Aorta (tissue), 5 donors: ENCODE measurements around the gene ELAPOR2. TPM values are rescaled to one million over a fixed set of nuclear protein-coding genes. Genes with fewer than 3 reads are reported as not detected.

ENCODE experiments used
- ATAC-seq: fragments of 200-7000 bp; cut with Tn5 transposase; one replicate; pipeline ENCODE4 v1.9.1; 2022; ENCODE audit warnings: moderate library complexity; ENCODE audit not compliant: low FRiP score
- DNase-seq, 2 donors: peaks; one replicate each; pipeline ENCODE4 v3.0.0-alpha.2; 2020
- H3K27ac ChIP-seq, 2 donors: one replicate each; pipeline ENCODE4 v1.5.1; 2013; ENCODE audit warnings: low read length in 2 of 2, mild to moderate bottlenecking in 2 of 2, moderate library complexity in 2 of 2, control low read depth in 1 of 2, inconsistent platforms in 1 of 2, low read depth in 1 of 2
- H3K27me3 ChIP-seq, 2 donors: one replicate each; pipeline ENCODE4 v1.6.1; 2013; ENCODE audit warnings: control low read depth in 1 of 2, low read length in 1 of 2, mild to moderate bottlenecking in 1 of 2, moderate library complexity in 1 of 2; ENCODE audit not compliant: insufficient read depth in 2 of 2, control insufficient read depth in 1 of 2
- H3K36me3 ChIP-seq, 2 donors: one replicate each; pipeline ENCODE4 v1.6.1; 2013; ENCODE audit warnings: control low read depth in 1 of 2, low read length in 1 of 2, mild to moderate bottlenecking in 1 of 2; ENCODE audit not compliant: insufficient read depth in 2 of 2, control insufficient read depth in 1 of 2
- H3K4me1 ChIP-seq, 2 donors: one replicate each; pipeline ENCODE4 v1.6.1; 2013; ENCODE audit warnings: low read length in 2 of 2, control low read depth in 1 of 2, mild to moderate bottlenecking in 1 of 2, moderate library complexity in 1 of 2; ENCODE audit not compliant: insufficient read depth in 2 of 2, control insufficient read depth in 1 of 2
- H3K4me3 ChIP-seq, 2 donors: one replicate each; pipeline ENCODE4 v1.5.1; 2013; ENCODE audit warnings: low read length in 2 of 2, control low read depth in 1 of 2, mild to moderate bottlenecking in 1 of 2
- H3K9me3 ChIP-seq: one replicate; pipeline ENCODE4 v1.6.1; 2013; ENCODE audit warnings: mild to moderate bottlenecking, low read length; ENCODE audit not compliant: control insufficient read depth
- WGBS, 2 donors: extraction: QIAGEN DNeasy Blood & Tissue Kit; methylation state at CpG; one replicate each; pipeline ENCODE4 v1.1.7; 2013; 5-methylcytosine and 5-hydroxymethylcytosine counted together
- intact Hi-C, 2 donors: fragments of 100-400 bp; cut with DNase I; formaldehyde crosslinking; loops; one replicate each; pipeline versions ENCODE4 v1.14.2 to v1.15.0; 2022
- polyA plus RNA-seq, 2 donors: library from polyadenylated mRNA; stranded (reverse); fragments of 200-250 nt; gene quantifications; one replicate each; pipeline ENCODE4 v1.2.3, GENCODE V29; 2013
- total RNA-seq, 2 donors: library from RNA; stranded (reverse); fragmentation: NEBNext Ultra II Directional; extraction: Animal tissue kit (Norgen Biotek cat#: 25700); gene quantifications; one replicate each; pipeline ENCODE4 v1.2.1, GENCODE V29; 2021
- donor health status: healthy with polysubstance abuse.
- donor health status: Bipolar disorder and iron deficiency.
- donor health status: DM: no; HTN: no; CAD: no.
- donor health status: DM: no; HTN: no; CAD: no.
- donor health status: DM: yes; HTN: yes; CAD: no.

Gene ELAPOR2
- total and polyA plus RNA-seq, 4 donors: 2.7 to 23.7 (median 10.4) TPM

DNA sequence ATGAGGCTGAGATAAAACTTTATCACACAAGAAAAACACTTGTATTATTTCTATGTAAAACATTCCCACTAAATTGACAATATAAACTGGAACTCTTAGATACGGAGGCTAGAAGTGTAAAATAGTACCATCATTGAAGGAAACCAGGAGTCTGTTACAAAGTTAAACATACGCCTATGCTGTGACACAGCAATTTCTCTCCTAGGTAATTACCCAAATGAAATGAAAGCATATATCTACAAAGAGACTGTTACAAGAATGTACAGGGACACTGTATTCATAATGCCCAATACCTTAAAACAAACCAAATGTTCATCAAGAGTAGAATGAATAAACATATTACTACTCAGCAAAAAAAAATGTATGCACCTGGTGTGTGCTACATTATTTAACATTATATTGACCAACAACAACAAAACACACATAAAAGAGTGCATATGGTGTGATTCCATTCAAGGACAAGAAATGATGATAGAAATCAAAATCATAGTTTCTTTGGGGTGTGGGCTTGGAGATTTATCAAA lies 33.2 kb upstream of the ELAPOR2 start:
- DNase-seq (no peak), ATAC-seq (no peak)
- intact Hi-C loops: no loop called here
- Histone ChIP-seq H3K36me3 (no peaks in the 10 kb centered on the region), H3K27me3 (no peaks in the 10 kb centered on the region), H3K9me3 (peaks cover 2% of the 10 kb centered on the region), H3K27ac (no peak overlapping the region), H3K4me3 (no peak overlapping the region), H3K4me1 (no peaks in the 10 kb centered on the region)
- WGBS, 2 donors: 12 to 21% methylated on average over 2 of the region's 2 CpGs

DNA sequence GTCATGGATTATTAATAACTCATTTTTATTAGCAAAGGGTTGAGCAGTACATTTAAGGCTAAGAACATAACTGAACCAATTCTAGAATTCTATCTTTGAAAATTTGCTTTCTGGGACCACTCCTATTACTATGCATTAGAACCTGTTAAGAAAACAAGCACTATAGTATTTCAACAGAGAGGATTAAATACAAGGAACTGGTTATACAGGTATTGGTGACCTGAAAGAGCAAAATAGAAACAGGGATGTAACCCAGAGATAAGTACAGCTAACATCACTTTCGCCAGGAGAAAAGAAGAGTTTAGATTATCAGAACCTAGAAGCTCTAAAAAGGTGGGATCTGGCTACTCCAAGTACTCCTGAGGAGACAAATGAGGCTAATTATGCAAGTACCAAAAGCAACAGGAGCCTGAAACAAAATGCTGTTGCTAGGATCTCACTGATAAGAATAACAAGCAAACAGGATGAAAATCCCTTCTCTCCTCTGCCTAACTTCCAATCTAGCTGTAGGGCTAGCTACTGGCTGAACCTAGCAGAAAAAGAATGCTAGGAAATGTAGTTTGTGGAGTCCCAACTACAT lies 32.1 kb upstream of the ELAPOR2 start:
- ATAC-seq (no peak), DNase-seq (no peak)
- H3K4me1 ChIP-seq: no peaks in the 10 kb centered on the region
- H3K9me3 ChIP-seq: peaks cover 2% of the 10 kb centered on the region
- intact Hi-C loops: no loop called here
- H3K27me3 ChIP-seq: no peaks in the 10 kb centered on the region
- H3K4me3 ChIP-seq: no peak overlapping the region
- no peaks in the 10 kb centered on the region for H3K36me3 ChIP-seq
- H3K27ac ChIP-seq: no peak overlapping the region
- 83 to 88% methylated on average over 1 of the region's 1 CpG for WGBS, 2 donors

DNA sequence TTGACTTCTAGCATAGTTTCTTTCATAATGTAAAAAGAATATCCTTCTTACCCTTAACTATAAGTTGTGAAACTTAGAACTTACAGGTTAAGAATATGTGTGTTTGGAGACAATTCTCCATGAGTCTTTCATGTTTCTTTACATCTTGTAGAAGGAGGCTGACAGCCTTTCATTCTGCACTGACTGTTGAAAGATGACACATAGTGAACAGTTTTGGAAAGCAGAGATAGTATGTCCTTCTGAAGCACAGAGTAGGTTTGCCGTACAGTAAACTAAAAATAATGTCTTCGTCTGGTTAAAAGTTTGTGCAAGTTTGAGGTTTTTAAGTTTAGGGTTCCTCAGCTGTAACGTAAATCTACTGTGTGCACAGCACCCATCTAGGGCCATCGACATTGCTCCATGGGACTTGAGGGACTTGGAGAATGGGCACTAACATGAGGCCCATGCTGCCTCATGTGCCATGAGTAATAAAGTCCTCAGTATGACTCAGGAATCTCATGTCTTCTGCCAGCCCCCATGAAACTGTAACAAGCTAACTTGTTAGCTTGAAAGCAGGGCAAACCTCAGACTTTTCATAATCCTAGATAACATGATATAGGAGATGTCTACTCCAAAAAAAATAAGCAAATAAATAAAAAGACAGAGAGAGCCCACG lies 24.5 kb upstream of the ELAPOR2 start:
- H3K4me3 ChIP-seq: no peak overlapping the region
- 80 to 86% methylated on average over 5 of the region's 5 CpGs for WGBS, 2 donors
- H3K9me3 ChIP-seq: no peaks in the 10 kb centered on the region
- H3K27me3 ChIP-seq: no peaks in the 10 kb centered on the region
- H3K4me1 ChIP-seq: no peaks in the 10 kb centered on the region
- no peak for DNase-seq
- no peak for ATAC-seq
- H3K27ac ChIP-seq: no peak overlapping the region
- intact Hi-C loops: no loop called here
- no peaks in the 10 kb centered on the region for H3K36me3 ChIP-seq

DNA sequence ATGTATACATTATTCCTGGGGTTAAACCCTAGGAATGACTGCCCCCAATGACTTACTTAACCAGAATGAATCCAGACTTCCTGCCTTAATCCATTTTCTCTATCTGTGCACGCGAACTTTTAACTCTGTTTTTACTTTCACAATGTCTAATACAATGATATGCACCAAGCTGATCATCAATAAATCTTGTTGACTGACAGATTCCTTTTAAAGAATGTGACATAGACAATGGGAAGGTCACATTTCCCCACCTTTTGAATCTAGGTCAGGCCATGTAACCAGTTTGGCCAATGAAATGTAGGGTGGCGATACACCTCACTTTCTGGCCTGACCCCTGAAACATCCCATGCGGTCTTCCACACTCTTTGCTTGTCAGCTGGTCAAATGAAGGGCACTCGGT lies 23.2 kb upstream of the ELAPOR2 start:
- ATAC-seq (no peak), DNase-seq (no peak)
- Histone ChIP-seq H3K27ac (no peak overlapping the region), H3K4me3 (no peak overlapping the region), H3K9me3 (no peaks in the 10 kb centered on the region), H3K36me3 (no peaks in the 10 kb centered on the region), H3K4me1 (no peaks in the 10 kb centered on the region), H3K27me3 (no peaks in the 10 kb centered on the region)
- intact Hi-C loops: no loop called here
- 87 to 88% methylated on average over 5 of the region's 5 CpGs for WGBS, 2 donors

DNA sequence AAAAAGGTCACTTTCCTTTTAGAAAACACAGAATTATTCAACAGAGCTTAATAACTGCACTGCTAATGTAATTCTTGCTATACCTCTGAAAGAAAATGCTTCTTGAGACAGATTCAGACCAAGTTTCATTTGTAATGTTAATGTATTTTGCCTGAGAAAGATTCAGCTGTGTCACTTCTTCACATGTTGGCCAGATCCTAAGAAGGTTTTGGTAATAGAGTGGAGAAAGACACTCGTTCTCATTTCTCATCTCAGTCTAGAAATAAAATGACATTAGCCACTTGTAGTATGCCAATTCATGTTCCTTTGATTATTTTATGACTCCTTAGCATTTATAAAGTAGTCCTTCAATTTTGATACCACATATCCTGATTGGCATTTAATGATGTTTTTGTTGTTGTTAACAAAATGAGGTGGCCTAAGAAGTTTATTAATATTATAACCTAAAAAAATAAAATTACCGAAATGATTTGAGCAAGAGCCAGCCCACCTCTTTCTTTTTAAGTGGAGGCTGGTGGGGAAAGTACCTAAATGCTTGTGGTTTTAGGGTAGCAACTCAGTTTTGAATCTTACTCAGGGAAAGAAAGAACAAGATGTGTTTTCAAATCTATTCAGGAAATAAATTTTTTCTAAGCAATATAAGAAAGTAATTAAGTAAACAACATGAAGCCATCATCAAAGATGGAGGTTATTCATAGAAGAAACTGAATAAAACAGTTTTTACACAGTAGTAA lies 16.4 kb upstream of the ELAPOR2 start:
- H3K27ac ChIP-seq: no peak overlapping the region
- no peaks in the 10 kb centered on the region for H3K27me3 ChIP-seq
- intact Hi-C loops: no loop called here
- no peaks in the 10 kb centered on the region for H3K4me1 ChIP-seq
- H3K36me3 ChIP-seq: no peaks in the 10 kb centered on the region
- 53 to 61% methylated on average over 2 of the region's 2 CpGs for WGBS, 2 donors
- ATAC-seq (no peak), DNase-seq (no peak)
- no peak overlapping the region for H3K4me3 ChIP-seq
- no peaks in the 10 kb centered on the region for H3K9me3 ChIP-seq

DNA sequence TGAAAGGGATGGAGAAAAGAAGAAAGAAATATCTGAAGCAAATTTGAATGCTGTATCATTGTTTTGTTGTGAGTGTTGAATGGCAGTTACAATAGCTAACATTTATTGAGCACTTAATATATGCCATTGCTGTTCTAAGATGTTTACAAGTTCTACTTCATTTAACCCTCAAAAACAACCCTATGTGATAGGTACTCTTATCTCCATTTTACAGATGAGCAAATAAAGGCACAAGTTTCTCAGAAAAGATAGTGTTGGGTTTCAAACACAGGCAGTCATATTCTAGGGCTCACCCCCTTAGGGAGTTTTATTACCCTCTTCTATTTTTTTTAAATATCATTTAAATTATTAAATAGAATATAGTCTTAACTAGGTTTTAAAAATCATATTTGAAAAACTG lies 8.3 kb upstream of the ELAPOR2 start:
- Histone ChIP-seq H3K27ac (no peak overlapping the region), H3K27me3 (no peaks in the 10 kb centered on the region), H3K36me3 (no peaks in the 10 kb centered on the region), H3K4me1 (no peaks in the 10 kb centered on the region), H3K9me3 (no peaks in the 10 kb centered on the region), H3K4me3 (no peak overlapping the region)
- ATAC-seq: no peak
- intact Hi-C loops: no loop called here
- no peak for DNase-seq

DNA sequence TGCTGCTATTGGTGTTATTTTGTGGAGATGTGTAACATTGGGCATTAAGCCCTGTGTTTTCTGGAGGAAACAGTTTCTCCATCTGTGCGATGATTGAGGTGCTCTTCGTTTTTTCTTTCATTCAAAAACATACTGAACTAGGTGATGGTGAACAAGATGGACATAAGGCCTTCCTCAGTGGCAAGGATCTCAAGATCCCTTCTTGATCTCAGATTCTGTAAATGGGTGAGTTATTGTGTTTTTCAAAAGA lies 759 bp upstream of the ELAPOR2 start:
- Histone ChIP-seq H3K36me3 (no peaks in the 10 kb centered on the region), H3K27me3 (no peaks in the 10 kb centered on the region), H3K4me1 (no peaks in the 10 kb centered on the region), H3K4me3 (peak overlapping the region; percentile 82 to 91), H3K9me3 (no peaks in the 10 kb centered on the region), H3K27ac (no peak overlapping the region)
- intact Hi-C loops: no loop called here
- no peak for DNase-seq
- 60 to 73% methylated on average over 2 of the region's 2 CpGs for WGBS, 2 donors
- no peak for ATAC-seq

DNA sequence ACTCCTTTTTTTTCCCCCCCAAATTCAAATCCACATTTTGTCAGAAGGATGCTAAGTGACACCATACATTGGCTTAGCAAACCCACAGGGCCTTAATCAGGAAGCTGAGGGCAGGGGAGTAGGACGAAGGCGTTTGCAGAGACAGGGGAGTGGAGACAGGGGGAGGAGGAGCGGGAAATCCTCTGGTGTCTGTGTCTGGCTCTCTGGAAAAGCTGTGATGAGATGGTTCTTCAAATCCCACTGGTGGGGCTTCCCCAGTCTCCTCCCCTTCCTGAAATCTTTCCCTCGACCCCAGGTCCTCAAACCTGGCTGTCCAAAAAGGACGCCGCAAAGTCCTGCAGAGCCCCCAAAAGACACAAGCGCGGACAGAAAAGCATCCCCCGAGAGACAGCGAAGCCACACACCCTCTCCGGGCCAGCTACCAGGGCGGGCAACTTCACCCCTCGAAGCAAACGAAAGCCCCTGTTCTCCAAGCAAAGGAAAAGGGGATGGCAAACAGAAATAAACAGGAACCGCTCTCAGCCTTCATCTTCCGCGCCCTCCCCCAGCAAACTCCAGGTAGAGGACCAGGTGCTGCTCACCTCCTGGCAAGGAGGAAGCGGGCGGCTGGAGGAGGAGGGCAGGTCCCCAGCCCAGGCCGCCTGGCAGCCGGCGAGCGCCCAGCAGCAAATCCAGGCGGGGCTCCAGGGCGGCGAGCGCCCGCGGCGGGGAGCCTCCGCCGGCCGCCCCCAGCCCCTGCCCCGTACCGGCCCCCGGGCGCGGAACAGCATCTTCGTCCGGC lies 520 bp downstream of the ELAPOR2 start:
- Histone ChIP-seq H3K27me3 (no peaks in the 10 kb centered on the region), H3K9me3 (no peaks in the 10 kb centered on the region), H3K27ac (no peak overlapping the region), H3K4me1 (no peaks in the 10 kb centered on the region), H3K36me3 (no peaks in the 10 kb centered on the region), H3K4me3 (peak overlapping the region; percentile 82 to 91)
- WGBS, 2 donors: 3 to 4% methylated on average over 34 to 40 of the region's 40 CpGs
- intact Hi-C loops: loop anchor here (5.0 to 10.0 kb wide), 3 partner anchors 127 to 166 kb away; partner anchors contain the start of gene TMEM243 (in 1 of the 2)
- DNase-seq (peak; percentile 41 to 58), ATAC-seq (peak; percentile 64)
